GM10266 (cell line): ENCODE results near the gene TRPC5OS.

ENCODE experiments used
- DNase-seq: peaks from one replicate; pipeline ENCODE4 v3.0.0; 2012; ENCODE audit errors: extremely low spot score
- TF ChIP-seq, protein P1 (sequence below): IDR thresholded peaks from 2 replicates; pipeline ENCODE4 v1.5.1; 2012; ENCODE audit warnings: mild to moderate bottlenecking, low read depth; ENCODE audit not compliant: control insufficient read depth, insufficient read depth; ENCODE audit errors: missing control alignments

Gene TRPC5OS

DNA sequence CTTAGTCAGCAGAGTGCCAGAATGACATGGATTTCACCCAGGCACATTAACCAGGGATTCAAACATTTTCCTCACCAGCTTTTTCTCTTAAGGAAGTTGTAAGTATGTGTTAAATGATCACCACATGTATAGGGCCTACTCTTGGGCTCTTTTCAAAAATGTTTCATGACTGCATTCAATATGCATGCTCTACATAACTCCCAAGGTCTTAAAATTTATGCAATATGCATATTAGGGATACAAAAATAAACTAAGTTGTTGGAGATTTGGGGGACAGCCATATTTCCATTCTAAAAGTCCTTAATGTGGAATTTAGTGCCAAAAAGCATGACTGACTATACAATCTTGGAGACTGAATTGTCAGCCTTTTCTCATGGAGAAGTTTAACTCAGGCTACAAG is 25.0 kb upstream of the TRPC5OS start:
- TF ChIP-seq, protein P1, sequence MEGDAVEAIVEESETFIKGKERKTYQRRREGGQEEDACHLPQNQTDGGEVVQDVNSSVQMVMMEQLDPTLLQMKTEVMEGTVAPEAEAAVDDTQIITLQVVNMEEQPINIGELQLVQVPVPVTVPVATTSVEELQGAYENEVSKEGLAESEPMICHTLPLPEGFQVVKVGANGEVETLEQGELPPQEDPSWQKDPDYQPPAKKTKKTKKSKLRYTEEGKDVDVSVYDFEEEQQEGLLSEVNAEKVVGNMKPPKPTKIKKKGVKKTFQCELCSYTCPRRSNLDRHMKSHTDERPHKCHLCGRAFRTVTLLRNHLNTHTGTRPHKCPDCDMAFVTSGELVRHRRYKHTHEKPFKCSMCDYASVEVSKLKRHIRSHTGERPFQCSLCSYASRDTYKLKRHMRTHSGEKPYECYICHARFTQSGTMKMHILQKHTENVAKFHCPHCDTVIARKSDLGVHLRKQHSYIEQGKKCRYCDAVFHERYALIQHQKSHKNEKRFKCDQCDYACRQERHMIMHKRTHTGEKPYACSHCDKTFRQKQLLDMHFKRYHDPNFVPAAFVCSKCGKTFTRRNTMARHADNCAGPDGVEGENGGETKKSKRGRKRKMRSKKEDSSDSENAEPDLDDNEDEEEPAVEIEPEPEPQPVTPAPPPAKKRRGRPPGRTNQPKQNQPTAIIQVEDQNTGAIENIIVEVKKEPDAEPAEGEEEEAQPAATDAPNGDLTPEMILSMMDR = no peak
- no peak for DNase-seq

DNA sequence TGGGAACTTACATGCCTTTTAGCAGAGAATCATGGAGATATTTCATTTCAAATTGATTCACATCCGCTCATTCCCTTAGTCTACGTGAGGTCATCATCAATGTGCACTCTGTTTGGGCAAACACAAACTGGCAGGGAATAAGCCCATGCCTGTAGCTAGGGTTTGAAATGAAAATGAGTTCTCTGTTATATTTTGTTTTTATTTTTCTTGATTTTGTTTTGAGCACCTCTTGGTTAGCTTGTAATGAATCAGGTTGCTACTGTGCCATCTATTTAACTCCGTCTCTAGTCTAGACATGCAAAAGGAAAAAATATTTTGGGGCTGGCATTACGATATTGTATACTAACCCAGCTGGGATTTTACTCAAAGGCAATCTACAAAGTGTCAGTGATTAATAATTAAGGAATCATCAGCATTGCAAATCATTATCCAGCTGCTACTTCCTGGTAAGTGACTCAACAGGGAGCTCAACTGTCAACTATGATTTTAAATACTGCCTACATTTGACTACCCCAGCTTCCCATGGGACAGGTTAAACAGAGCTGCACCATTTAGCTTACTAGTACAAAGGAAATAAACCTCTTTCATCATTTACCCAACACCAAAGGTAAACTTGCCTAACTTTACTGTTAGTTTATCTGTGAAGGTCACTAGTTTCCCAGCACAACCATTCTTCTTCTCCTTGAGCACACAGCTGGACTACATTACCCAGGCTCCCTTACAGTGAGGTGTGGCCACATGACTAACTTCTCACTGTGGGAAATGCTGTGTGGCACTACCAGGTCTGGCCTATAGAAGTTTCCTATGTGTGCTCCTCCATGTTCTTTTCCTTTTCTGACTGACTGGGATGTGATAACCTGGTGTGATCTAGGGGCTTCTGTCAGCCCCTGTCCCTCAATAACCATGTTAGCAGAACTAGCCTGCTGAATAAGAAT is 21.2 kb upstream of the TRPC5OS start:
- TF ChIP-seq, protein P1 = no peak
- no peak for DNase-seq

DNA sequence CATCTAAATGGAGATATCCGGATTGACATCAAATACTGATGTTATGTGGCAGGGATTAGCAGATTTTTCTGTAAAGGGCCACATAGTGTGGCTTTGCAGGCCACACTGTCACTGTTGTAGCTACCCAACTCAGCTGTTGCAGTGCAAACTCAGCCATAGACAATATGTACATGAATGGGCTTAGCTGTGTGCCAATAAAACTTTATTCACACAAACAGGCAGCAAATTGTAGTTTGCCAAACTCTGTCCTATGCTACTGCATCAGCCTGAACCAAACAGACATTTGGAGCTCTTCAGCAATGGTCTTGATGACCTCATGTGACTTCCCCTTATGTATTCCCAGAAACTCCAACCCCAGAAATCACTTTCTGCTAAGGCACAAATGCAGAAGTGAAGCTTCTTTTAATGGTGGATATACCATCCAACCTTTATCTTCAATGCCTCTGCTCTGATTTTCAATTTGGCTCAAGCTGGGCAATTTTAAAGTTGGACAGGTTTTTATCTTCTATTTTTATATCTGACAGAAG is 18.4 kb upstream of the TRPC5OS start:
- DNase-seq = no peak
- TF ChIP-seq, protein P1 = no peak

DNA sequence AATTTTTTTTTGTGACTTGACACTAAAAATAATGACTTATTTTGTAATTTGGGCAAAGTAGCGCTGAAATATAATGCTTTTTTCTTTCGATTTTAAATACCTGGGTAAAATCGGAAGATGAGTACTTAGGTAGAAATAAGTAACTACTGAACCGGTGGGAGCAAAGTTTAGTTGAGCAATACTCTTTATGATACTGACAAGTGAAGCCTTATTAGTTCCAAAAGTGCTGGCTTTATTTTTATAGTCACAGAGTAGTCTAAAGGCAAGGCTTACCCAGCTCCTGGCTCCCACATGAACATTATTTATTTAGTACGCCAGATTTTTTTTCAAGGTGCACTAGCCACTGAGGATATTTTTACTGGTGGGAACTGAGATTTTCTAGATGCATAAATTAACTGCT is 14.4 kb upstream of the TRPC5OS start:
- no peak for DNase-seq
- TF ChIP-seq, protein P1 = no peak

DNA sequence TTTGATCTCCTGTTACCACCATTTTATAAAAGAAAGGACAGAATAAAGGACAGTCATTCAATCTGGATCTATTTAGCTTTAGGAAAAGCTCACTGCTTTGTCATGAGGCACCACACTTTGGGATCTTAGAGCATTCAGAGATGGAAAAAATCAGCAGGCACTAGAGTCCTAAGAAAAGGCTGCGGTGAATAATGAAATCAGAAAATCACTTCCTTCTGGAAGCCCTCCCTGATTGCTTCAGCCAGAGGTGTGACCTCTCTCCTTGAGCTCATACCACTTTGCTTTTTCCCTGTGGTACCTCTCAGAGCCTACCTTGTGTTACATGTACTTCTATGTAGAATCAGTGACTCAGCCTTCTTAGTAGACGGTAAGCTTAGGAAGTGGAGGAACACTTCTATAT is 8.7 kb upstream of the TRPC5OS start:
- DNase-seq = no peak
- TF ChIP-seq, protein P1 = no peak

DNA sequence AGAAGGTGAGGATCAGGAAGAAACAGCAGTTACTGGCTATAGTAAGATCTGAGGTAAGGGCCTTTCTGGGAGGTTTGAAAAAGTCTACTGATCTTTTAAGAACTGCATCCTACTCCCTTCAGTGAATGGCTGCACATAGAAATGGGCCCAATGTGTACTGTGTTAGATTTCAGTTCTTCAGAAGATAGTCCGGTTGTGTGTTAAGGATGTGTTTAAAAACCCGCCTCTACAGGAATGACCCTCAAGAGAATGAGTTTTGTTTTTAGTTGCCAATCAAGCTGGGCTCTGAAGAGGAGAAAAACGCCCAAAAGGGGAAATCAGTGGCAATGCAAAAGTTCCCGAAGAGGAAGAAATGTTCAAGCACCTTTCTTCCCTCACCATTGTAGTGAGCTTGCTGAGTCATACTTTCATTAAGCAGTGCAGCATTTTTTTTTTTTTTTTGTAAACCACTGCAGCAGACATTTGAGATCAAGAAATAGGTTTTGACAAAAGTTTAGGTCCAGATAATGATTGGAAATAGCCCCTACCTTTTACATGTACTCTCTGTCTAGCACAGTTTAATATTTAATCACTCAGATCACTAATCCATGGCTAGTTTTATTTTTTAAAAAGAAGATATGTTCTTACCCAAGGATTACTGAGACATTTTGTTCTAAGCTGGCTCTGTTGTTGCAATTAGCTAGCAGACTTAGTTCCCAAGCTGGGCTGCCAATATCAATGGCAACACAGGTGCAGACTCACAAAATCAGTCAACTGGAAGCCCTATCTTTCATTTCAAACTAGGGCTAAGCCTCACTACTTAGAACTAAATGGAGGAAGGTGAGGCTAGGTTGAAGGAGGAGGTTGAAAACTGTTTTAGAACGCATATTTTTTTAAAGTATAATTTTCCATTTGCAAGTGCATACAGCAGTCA is 7.0 kb upstream of the TRPC5OS start:
- TF ChIP-seq, protein P1 = no peak
- DNase-seq = no peak
